ENCODE measurements around the gene ZNF782.
"Not testable (repeated sequence)": the region's sequence is repeated elsewhere in the genome, so short reads cannot be mapped to it uniquely, and the experiment has no call there.

ZNF782 gene

GRCh38 chr9:96854651-96855273 lies 448 bp upstream of the ZNF782 start:
- DNase-seq (ENCODE audit: low read depth in 2 of 3, low spot score in 2 of 3) = no peak

- DNase-seq (ENCODE audit: low read depth in 2 of 3, low spot score in 2 of 3) = no peak
Measured at GRCh38 chr9:96852676-96853075, 1.6 kb downstream of the ZNF782 start.

GRCh38 chr9:96844040-96844439 lies 10.3 kb downstream of the ZNF782 start:
- DNase-seq (ENCODE audit: low read depth in 2 of 3, low spot score in 2 of 3) = no peak

- DNase-seq (ENCODE audit: low read depth in 2 of 3, low spot score in 2 of 3) = no peak
Measured at GRCh38 chr9:96818533-96818932, 35.8 kb downstream of the ZNF782 start.

- DNase-seq (ENCODE audit: low read depth in 2 of 3, low spot score in 2 of 3) = no peak
Measured at GRCh38 chr9:96817973-96818372, 36.3 kb downstream of the ZNF782 start.

- DNase-seq (ENCODE audit: low read depth in 2 of 3, low spot score in 2 of 3) = no peak
Measured at GRCh38 chr9:96813607-96814006, 40.7 kb downstream of the ZNF782 start.

- DNase-seq (ENCODE audit: low read depth in 2 of 3, low spot score in 2 of 3) = not testable (repeated sequence)
Measured at GRCh38 chr9:96798959-96799358, 55.4 kb downstream of the ZNF782 start.

GRCh38 chr9:96784021-96784420 lies 70.3 kb downstream of the ZNF782 start:
- DNase-seq (ENCODE audit: low read depth in 2 of 3, low spot score in 2 of 3) = no peak

GRCh38 chr9:96782235-96782634 lies 72.1 kb downstream of the ZNF782 start:
- DNase-seq (ENCODE audit: low read depth in 2 of 3, low spot score in 2 of 3) = no peak

- DNase-seq (ENCODE audit: low read depth in 2 of 3, low spot score in 2 of 3) = no peak
Measured at GRCh38 chr9:96781552-96781951, 72.8 kb downstream of the ZNF782 start.

GRCh38 chr9:96779089-96779488 lies 75.2 kb downstream of the ZNF782 start:
- no peak for DNase-seq (ENCODE audit: low read depth in 2 of 3, low spot score in 2 of 3)

GRCh38 chr9:96777426-96777864 lies 76.9 kb downstream of the ZNF782 start:
- DNase-seq (ENCODE audit: low read depth in 2 of 3, low spot score in 2 of 3) = no peak

- DNase-seq (ENCODE audit: low read depth in 2 of 3, low spot score in 2 of 3) = no peak
Measured at GRCh38 chr9:96771124-96771523, 83.2 kb downstream of the ZNF782 start.

GRCh38 chr9:96769989-96770388 lies 84.3 kb downstream of the ZNF782 start:
- no peak for DNase-seq (ENCODE audit: low read depth in 2 of 3, low spot score in 2 of 3)
